ENCODE data around the gene KDM1B.

KDM1B gene

GRCh38 chr6:18248698-18249097 is 93.5 kb downstream of the KDM1B start:
- H3K9ac ChIP-seq = no peak overlapping the region
- peaks cover 50% of the 10 kb centered on the region for H3K4me1 ChIP-seq (ENCODE audit: low read depth, poor library complexity, severe bottlenecking)
- no peak overlapping the region for H3K4me3 ChIP-seq (IDR thresholded peaks at IDR 0.05; ENCODE audit: insufficient read depth, low read depth, low read length)
- H3K27me3 ChIP-seq (ENCODE audit: insufficient read depth, low read depth) = no peaks in the 10 kb centered on the region
- no peak overlapping the region for H3K27ac ChIP-seq
- no peaks in the 10 kb centered on the region; the same call in 1 of the 2 replicates for H3K79me2 ChIP-seq (ENCODE audit: insufficient read depth, low read depth)
- H4K20me1 ChIP-seq (ENCODE audit: insufficient read depth) = no peaks in the 10 kb centered on the region
- no peak overlapping the region for H3K4me2 ChIP-seq
- H2AFZ ChIP-seq (ENCODE audit: low read depth) = no peak overlapping the region
- no peak for TF ChIP-seq CTCF (conservative IDR thresholded peaks at IDR 0.05; ENCODE audit: low read depth, low read length)
- peaks cover 12% of the 10 kb centered on the region; the same call in 1 of the 2 replicates for H3K36me3 ChIP-seq (ENCODE audit: insufficient read depth)

GRCh38 chr6:18249271-18249670 is 94.0 kb downstream of the KDM1B start:
- H3K4me1 ChIP-seq (ENCODE audit: low read depth, poor library complexity, severe bottlenecking) = peaks cover 44% of the 10 kb centered on the region
- no peak overlapping the region for H3K9ac ChIP-seq
- H3K36me3 ChIP-seq (ENCODE audit: insufficient read depth) = peaks cover 12% of the 10 kb centered on the region; the same call in 1 of the 2 replicates
- no peaks in the 10 kb centered on the region for H3K27me3 ChIP-seq (ENCODE audit: insufficient read depth, low read depth)
- TF ChIP-seq CTCF (conservative IDR thresholded peaks at IDR 0.05; ENCODE audit: low read depth, low read length) = no peak
- no peak overlapping the region for H2AFZ ChIP-seq (ENCODE audit: low read depth)
- no peak overlapping the region for H3K4me2 ChIP-seq
- H3K4me3 ChIP-seq (IDR thresholded peaks at IDR 0.05; ENCODE audit: insufficient read depth, low read depth, low read length) = no peak overlapping the region
- H3K27ac ChIP-seq = no peak overlapping the region
- no peaks in the 10 kb centered on the region; the same call in 1 of the 2 replicates for H3K79me2 ChIP-seq (ENCODE audit: insufficient read depth, low read depth)
- no peaks in the 10 kb centered on the region for H4K20me1 ChIP-seq (ENCODE audit: insufficient read depth)

- H3K4me2 ChIP-seq = no peak overlapping the region
- no peaks in the 10 kb centered on the region for H3K27me3 ChIP-seq (ENCODE audit: insufficient read depth, low read depth)
- no peak overlapping the region for H3K9ac ChIP-seq
- H3K27ac ChIP-seq = no peak overlapping the region
- H3K4me1 ChIP-seq (ENCODE audit: low read depth, poor library complexity, severe bottlenecking) = peaks cover 11% of the 10 kb centered on the region
- H3K36me3 ChIP-seq (ENCODE audit: insufficient read depth) = peaks cover 12% of the 10 kb centered on the region; the same call in 1 of the 2 replicates
- no peak overlapping the region for H3K4me3 ChIP-seq (IDR thresholded peaks at IDR 0.05; ENCODE audit: insufficient read depth, low read depth, low read length)
- no peak for TF ChIP-seq CTCF (conservative IDR thresholded peaks at IDR 0.05; ENCODE audit: low read depth, low read length)
- H4K20me1 ChIP-seq (ENCODE audit: insufficient read depth) = peaks cover 9% of the 10 kb centered on the region; the same call in 1 of the 2 replicates
- no peak overlapping the region for H2AFZ ChIP-seq (ENCODE audit: low read depth)
- H3K79me2 ChIP-seq (ENCODE audit: insufficient read depth, low read depth) = peaks cover 28% of the 10 kb centered on the region
Observed at GRCh38 chr6:18253635-18254034, 98.4 kb downstream of the KDM1B start.

- Histone ChIP-seq H3K4me3 (IDR thresholded peaks at IDR 0.05; ENCODE audit: insufficient read depth, low read depth, low read length) (no peak overlapping the region), H3K4me1 (ENCODE audit: low read depth, poor library complexity, severe bottlenecking) (peaks cover 18% of the 10 kb centered on the region), H4K20me1 (ENCODE audit: insufficient read depth) (peaks cover 17% of the 10 kb centered on the region), H3K79me2 (ENCODE audit: insufficient read depth, low read depth) (peaks cover 40% of the 10 kb centered on the region), H2AFZ (ENCODE audit: low read depth) (no peak overlapping the region), H3K36me3 (ENCODE audit: insufficient read depth) (peaks cover 12% of the 10 kb centered on the region; the same call in 1 of the 2 replicates), H3K9ac (no peak overlapping the region), H3K27me3 (ENCODE audit: insufficient read depth, low read depth) (no peaks in the 10 kb centered on the region), H3K27ac (no peak overlapping the region), H3K4me2 (no peak overlapping the region)
- TF ChIP-seq CTCF (conservative IDR thresholded peaks at IDR 0.05; ENCODE audit: low read depth, low read length) = no peak
Observed at GRCh38 chr6:18254793-18255192, 99.6 kb downstream of the KDM1B start.

All from KMS-11 (cell line).